Measurements from ENCODE around the gene MYO7A.

- no peak for TF ChIP-seq EZH2 (IDR thresholded peaks at IDR 0.05; ENCODE audit: low read length)
- TF ChIP-seq, protein P1, sequence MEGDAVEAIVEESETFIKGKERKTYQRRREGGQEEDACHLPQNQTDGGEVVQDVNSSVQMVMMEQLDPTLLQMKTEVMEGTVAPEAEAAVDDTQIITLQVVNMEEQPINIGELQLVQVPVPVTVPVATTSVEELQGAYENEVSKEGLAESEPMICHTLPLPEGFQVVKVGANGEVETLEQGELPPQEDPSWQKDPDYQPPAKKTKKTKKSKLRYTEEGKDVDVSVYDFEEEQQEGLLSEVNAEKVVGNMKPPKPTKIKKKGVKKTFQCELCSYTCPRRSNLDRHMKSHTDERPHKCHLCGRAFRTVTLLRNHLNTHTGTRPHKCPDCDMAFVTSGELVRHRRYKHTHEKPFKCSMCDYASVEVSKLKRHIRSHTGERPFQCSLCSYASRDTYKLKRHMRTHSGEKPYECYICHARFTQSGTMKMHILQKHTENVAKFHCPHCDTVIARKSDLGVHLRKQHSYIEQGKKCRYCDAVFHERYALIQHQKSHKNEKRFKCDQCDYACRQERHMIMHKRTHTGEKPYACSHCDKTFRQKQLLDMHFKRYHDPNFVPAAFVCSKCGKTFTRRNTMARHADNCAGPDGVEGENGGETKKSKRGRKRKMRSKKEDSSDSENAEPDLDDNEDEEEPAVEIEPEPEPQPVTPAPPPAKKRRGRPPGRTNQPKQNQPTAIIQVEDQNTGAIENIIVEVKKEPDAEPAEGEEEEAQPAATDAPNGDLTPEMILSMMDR (optimal IDR thresholded peaks at IDR 0.05 in 1 of 3, IDR thresholded peaks at IDR 0.05 in 1 of 3, conservative IDR thresholded peaks at IDR 0.05 in 1 of 3; ENCODE audit: extremely low read depth in 1 of 3, insufficient read depth in 2 of 3, low read length in 3 of 3) = no peak
These were observed 83.7 kb downstream of the MYO7A start for GRCh38 chr11:77211594-77212251.

Data from keratinocyte (primary cell).